IMR-90 (cell line): Measurements from ENCODE around the gene SYT8. TPM values are rescaled to one million over a fixed set of nuclear protein-coding genes. Genes with fewer than 3 reads are reported as not detected.

Experiments used
- ATAC-seq: fragments of 200-7000 bp; cut with Tn5 transposase; 2 replicates; pipeline ENCODE4 v1.9.1; 2020; ENCODE audit warnings: low read depth, mild to moderate bottlenecking, moderate library complexity
- BruUV-seq: library from RNA; stranded (reverse); fragments of 400-500 nt; replicated peaks from 2 replicates; lab custom pipeline; 2021; lab: Mats Ljungman, UMichigan
- CTCF ChIA-PET: fragments of 300-600 bp; formaldehyde crosslinking; extraction: SDS; loops from one replicate; lab custom pipeline; 2021; ENCODE audit warnings: antibody characterized with exemption; lab: Yijun Ruan, JAX
- POLR2A ChIA-PET: fragments of 300-600 bp; sonication (Branson Sonifier 250); formaldehyde crosslinking; loops from one replicate; lab custom pipeline; 2022; ENCODE audit warnings: antibody characterized with exemption; ENCODE audit not compliant: unreplicated experiment; lab: Charles Lee
- DNase-seq: peaks from one replicate; pipeline ENCODE4 v3.0.0; 2013
- H2AFZ ChIP-seq: replicated peaks from 2 replicates; pipeline ENCODE3; 2013; ENCODE audit warnings: low read length, mild to moderate bottlenecking; ENCODE audit not compliant: poor library complexity
- H2AK5ac ChIP-seq: 2 replicates; pipeline ENCODE4 v1.6.1; 2013; ENCODE audit warnings: low read depth, low read length, inconsistent platforms
- H2AK9ac ChIP-seq: replicated peaks from 2 replicates; pipeline ENCODE3; 2013; ENCODE audit warnings: mild to moderate bottlenecking, low read depth, low read length, moderate library complexity; ENCODE audit not compliant: poor library complexity
- H2BK120ac ChIP-seq: 2 replicates; pipeline ENCODE4 v1.6.1; 2013; ENCODE audit warnings: low read depth, low read length, inconsistent platforms
- H2BK15ac ChIP-seq: 3 replicates; pipeline ENCODE4 v1.6.1; 2013; ENCODE audit warnings: low read depth, low read length, inconsistent platforms
- H2BK20ac ChIP-seq: 2 replicates; pipeline ENCODE4 v1.6.1; 2013; ENCODE audit warnings: low read depth, mild to moderate bottlenecking, inconsistent platforms, low read length, moderate library complexity
- H2BK5ac ChIP-seq: 2 replicates; pipeline ENCODE4 v1.6.1; 2013; ENCODE audit warnings: mild to moderate bottlenecking, low read depth, low read length, inconsistent platforms; ENCODE audit not compliant: poor library complexity, severe bottlenecking
- H3K14ac ChIP-seq: replicated peaks from 2 replicates; pipeline ENCODE4 v1.6.1; 2013; ENCODE audit warnings: low read depth, low read length, inconsistent platforms
- H3K18ac ChIP-seq: 2 replicates; pipeline ENCODE4 v1.6.1; 2013; ENCODE audit warnings: low read depth, low read length, control low read depth
- H3K23ac ChIP-seq: 2 replicates; pipeline ENCODE4 v1.6.1; 2013; ENCODE audit warnings: low read depth, low read length, inconsistent platforms
- H3K27ac ChIP-seq: 2 replicates; pipeline ENCODE4 v1.5.1; 2013; ENCODE audit warnings: mild to moderate bottlenecking, control low read depth, low read length; ENCODE audit not compliant: insufficient read depth
- H3K27me3 ChIP-seq: 2 replicates; pipeline ENCODE4 v1.6.1; 2013; ENCODE audit warnings: low read length; ENCODE audit not compliant: control insufficient read depth, insufficient read depth
- H3K36me3 ChIP-seq: 2 replicates; pipeline ENCODE4 v1.6.1; 2013; ENCODE audit warnings: low read length, mixed read lengths; ENCODE audit not compliant: control insufficient read depth, insufficient read depth
- H3K4ac ChIP-seq: 2 replicates; pipeline ENCODE4 v1.6.1; 2013; ENCODE audit warnings: low read depth, low read length, inconsistent platforms
- H3K4me1 ChIP-seq: 2 replicates; pipeline ENCODE4 v1.6.1; 2013; ENCODE audit warnings: low read length, mixed read lengths; ENCODE audit not compliant: control insufficient read depth, insufficient read depth
- H3K4me2 ChIP-seq: 2 replicates; pipeline ENCODE4 v1.6.1; 2013; ENCODE audit warnings: low read depth, mild to moderate bottlenecking, control low read depth, low read length, moderate library complexity
- H3K4me3 ChIP-seq: 2 replicates; pipeline ENCODE4 v1.5.1; 2013; ENCODE audit warnings: low read depth, mild to moderate bottlenecking, control low read depth, low read length, moderate library complexity; ENCODE audit not compliant: insufficient read depth
- H3K56ac ChIP-seq: 2 replicates; pipeline ENCODE4 v1.6.1; 2013; ENCODE audit warnings: low read length, inconsistent platforms; ENCODE audit not compliant: insufficient read depth; ENCODE audit errors: extremely low read depth
- H3K79me1 ChIP-seq, 2 experiments: 2 replicates each; pipeline ENCODE4 v1.6.1; 2013; ENCODE audit warnings: low read length in 2 of 2, inconsistent platforms in 1 of 2, low read depth in 1 of 2
- H3K9ac ChIP-seq: 2 replicates; pipeline ENCODE4 v1.6.1; 2013; ENCODE audit warnings: low read depth, low read length, control low read depth
- H3K9me1 ChIP-seq: 2 replicates; pipeline ENCODE4 v1.6.1; 2013; ENCODE audit warnings: low read length, inconsistent platforms; ENCODE audit not compliant: insufficient read depth
- H3K9me3 ChIP-seq: 2 replicates; pipeline ENCODE4 v1.6.1; 2013; ENCODE audit warnings: low read length; ENCODE audit not compliant: control insufficient read depth, insufficient read depth
- H4K20me1 ChIP-seq: 2 replicates; pipeline ENCODE4 v1.6.1; 2013; ENCODE audit warnings: low read length, inconsistent platforms; ENCODE audit not compliant: insufficient read depth
- H4K5ac ChIP-seq: 2 replicates; pipeline ENCODE4 v1.6.1; 2013; ENCODE audit warnings: mild to moderate bottlenecking, low read depth, low read length, control low read depth
- H4K8ac ChIP-seq, 2 experiments: 2 replicates each; pipeline ENCODE4 v1.6.1; 2013; ENCODE audit warnings: low read depth in 2 of 2, low read length in 2 of 2, control low read depth in 1 of 2, inconsistent platforms in 1 of 2
- H4K91ac ChIP-seq: 2 replicates; pipeline ENCODE4 v1.6.1; 2013; ENCODE audit warnings: low read depth, low read length, inconsistent platforms; ENCODE audit not compliant: insufficient read depth
- CHD1 ChIP-seq: IDR thresholded peaks from 2 replicates; pipeline ENCODE4 v1.6.1; 2012; ENCODE audit warnings: low read depth, low read length, improper control_type of control experiment
- WGBS, 2 experiments: methylation state at CpG; one replicate each; pipeline versions ENCODE4 v1.1.5 to v1.1.7; 2013; ENCODE audit warnings: missing lambda C conversion rate in 2 of 2; ENCODE audit not compliant: insufficient read length in 1 of 2; ENCODE audit errors: extremely low coverage in 2 of 2; 5-methylcytosine and 5-hydroxymethylcytosine counted together
- dilution Hi-C: fragments of 300-500 bp; cut with HindIII; formaldehyde crosslinking; loops from one replicate; pipeline ENCODE4 v1.14.3; 2018; ENCODE audit warnings: low sequenced_read_pairs; ENCODE audit not compliant: unreplicated experiment
- in situ Hi-C: fragments of 300-500 bp; cut with MboI; formaldehyde crosslinking; loops from 3 replicates; pipeline ENCODE4 v1.14.3; 2019; ENCODE audit warnings: low sequenced_read_pairs, inconsistent platforms, mixed read lengths
- intact Hi-C: fragments of 100-400 bp; cut with micrococcal nuclease; formaldehyde crosslinking; loops from 2 replicates; pipeline ENCODE4 v1.10.0; 2022
- polyA plus RNA-seq, 3 experiments: library from polyadenylated mRNA; depleted of rRNA; stranded (reverse); fragments of >200 nt; gene quantifications; 2 replicates each; pipeline ENCODE4 v1.2.3, GENCODE V29; 2012; ENCODE audit warnings: low replicate concordance in 1 of 3
- total RNA-seq: library from RNA; depleted of rRNA; stranded (reverse); fragments of >200 nt; gene quantifications from 2 replicates; pipeline ENCODE4 v1.2.3, GENCODE V29; 2012

SYT8 gene
- total and polyA plus RNA-seq, 2 of the 4 experiments (the other 2 are of a cell fraction) = not detected

GRCh38 chr11:1866776-1867175 lies 32.0 kb downstream of the SYT8 start:
- Histone ChIP-seq H2BK15ac (no peak overlapping the region), H3K27ac (no peak overlapping the region), H3K56ac (no peak overlapping the region), H3K4ac (no peak overlapping the region), H3K4me3 (no peak overlapping the region), H2AK5ac (no peak overlapping the region), H3K4me2 (no peak overlapping the region), H3K23ac (no peak overlapping the region), H2BK20ac (no peak overlapping the region), H3K9ac (no peak overlapping the region), H2AK9ac (no peak overlapping the region), H4K8ac (no peak overlapping the region), H2BK5ac (no peak overlapping the region), H4K91ac (no peak overlapping the region), H3K9me1 (peaks cover 4% of the 10 kb centered on the region), H4K5ac (no peak overlapping the region), H3K4me1 (peaks cover 14% of the 10 kb centered on the region), H3K18ac (no peak overlapping the region), H2AFZ (no peak overlapping the region), H3K27me3 (peaks cover 26% of the 10 kb centered on the region; the same call in 1 of the 2 replicates), H3K9me3 (no peaks in the 10 kb centered on the region), H3K79me1 (no peaks in the 10 kb centered on the region), H3K36me3 (no peaks in the 10 kb centered on the region), H2BK120ac (no peak overlapping the region), H4K20me1 (no peaks in the 10 kb centered on the region), H3K14ac (no peak overlapping the region)
- CTCF ChIA-PET = no interaction called here
- TF ChIP-seq CHD1 = no peak
- intact Hi-C loops (no loop called here), dilution Hi-C loops (no loop called here), in situ Hi-C loops (no loop called here)
- 85% methylated on average over 7 of the region's 15 CpGs; no CpG with 5 or more reads in 1 of the 2 experiments for WGBS, 2 experiments
- no TSS peak for BruUV-seq
- POLR2A ChIA-PET = no interaction called here
- no peak for ATAC-seq
- DNase-seq = no peak
